HG02759 (cell line): ENCODE results near the gene ADAMTS16.

Experiments used
- ATAC-seq: cut with Tn5 transposase; IDR thresholded peaks from one replicate; pipeline ENCODE4 v1.9.1; 2021; ENCODE audit warnings: mild to moderate bottlenecking, moderate library complexity; ENCODE audit not compliant: unreplicated experiment

Gene ADAMTS16

DNA sequence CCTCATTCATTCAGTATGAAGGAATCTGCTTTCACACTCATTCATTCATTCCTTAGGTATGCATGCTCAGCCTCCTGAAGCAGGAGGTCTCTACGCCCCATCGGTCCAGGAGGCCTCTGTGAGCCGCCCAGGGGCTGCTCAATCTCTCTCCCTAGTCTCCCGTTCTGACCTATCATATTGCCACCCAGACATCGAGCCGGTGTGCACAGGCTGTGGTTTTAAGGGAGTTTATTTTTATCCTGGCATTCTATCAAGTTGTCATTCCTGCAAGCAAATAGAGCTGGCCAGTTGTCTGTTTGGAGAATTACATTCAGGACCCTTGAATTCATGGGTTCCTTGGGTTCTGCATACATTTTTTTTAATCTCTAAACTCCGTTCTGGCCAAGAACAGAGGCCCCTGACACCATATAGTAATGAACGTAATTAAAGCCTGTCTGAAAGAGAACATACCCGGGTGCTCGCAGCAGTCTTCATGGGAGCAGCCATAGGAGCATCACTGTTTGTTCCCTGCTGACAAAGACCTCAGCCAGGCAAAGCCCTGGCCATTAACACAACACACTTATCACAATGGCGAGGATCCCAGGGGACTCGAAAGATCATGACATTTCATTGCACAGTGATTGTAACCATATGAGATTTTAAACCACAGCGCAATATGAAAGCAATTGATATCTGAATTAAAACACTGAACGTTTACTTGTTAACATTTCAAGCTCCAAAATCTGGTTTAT is 80.9 kb downstream of the ADAMTS16 start:
- no peak for ATAC-seq

DNA sequence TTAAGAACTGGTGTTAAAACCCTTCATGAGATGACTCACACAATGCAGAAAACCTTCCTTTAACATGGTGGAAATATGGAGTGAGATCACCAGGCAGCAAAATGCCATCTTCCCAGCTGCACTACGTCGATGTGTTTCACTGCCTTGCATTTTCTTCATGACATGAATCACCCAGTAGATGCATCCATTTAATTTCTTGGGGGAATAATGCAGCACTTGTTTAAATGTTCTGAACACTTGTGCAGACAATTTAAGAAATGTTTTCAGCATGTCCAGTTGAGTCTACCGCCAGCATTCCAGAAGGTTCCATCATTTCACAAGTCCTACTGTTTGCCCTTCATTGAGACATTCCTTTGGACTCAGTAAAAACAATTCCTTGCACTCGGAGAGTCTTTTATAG is 81.6 kb downstream of the ADAMTS16 start:
- no peak for ATAC-seq

DNA sequence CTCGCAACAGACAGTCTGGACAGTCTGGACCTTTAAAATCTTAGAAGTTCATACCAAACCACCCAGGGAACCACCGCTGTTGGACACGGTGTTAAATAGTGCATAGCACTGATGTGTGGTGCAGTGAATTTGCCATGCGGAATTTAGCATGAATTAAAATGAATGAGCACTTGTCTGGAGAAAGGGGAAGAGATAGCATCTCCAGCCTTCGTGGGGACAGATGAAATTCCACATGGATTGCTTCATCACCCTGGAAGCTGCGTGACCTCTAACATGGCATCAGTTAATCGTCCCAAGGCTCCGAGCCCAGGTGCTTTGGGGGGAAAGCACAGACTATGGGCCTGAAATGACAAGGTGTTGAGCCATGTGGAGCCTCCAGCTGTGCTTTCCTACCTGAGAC is 91.4 kb downstream of the ADAMTS16 start:
- ATAC-seq: no peak

DNA sequence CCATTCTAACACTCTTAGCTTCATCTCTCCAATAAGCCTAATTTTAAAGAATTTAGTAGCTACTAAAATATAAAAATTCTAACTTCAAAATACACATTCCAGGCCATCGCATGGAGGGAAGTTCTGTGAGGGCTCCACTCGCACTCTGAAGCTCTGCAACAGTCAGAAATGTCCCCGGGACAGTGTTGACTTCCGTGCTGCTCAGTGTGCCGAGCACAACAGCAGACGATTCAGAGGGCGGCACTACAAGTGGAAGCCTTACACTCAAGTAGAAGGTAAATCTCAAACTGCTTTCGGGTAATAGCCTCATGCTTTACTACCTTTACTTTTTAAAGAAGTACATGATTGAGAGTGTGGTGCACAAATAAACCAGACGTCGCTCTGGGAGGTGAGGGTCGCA is 94.8 kb downstream of the ADAMTS16 start:
- no peak for ATAC-seq

GRCh38 chr5:5235685-5236084 is 95.6 kb downstream of the ADAMTS16 start:
- ATAC-seq: no peak

DNA sequence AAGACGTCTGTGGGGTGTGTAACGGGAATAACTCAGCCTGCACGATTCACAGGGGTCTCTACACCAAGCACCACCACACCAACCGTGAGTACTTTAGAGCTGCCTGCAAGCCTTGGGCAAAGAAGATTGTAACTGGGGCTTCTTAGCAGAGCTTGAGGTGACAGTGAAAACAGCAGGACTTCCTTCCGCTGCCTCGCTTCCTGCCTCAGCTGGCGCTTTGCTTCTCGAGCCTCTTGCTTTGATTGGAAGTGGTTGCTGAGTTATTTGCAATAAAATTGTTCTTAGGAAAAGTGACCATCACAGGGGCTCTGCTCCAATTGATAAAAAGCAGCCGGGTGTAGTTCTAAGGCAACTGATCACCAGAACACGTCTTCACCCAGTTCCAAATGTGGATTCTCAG is 99.1 kb downstream of the ADAMTS16 start:
- no peak for ATAC-seq

GRCh38 chr5:5240234-5240633 is 100.1 kb downstream of the ADAMTS16 start:
- ATAC-seq: no peak

GRCh38 chr5:5242056-5242455 is 101.9 kb downstream of the ADAMTS16 start:
- no peak for ATAC-seq

- no peak for ATAC-seq
Observed at GRCh38 chr5:5246736-5247135, 106.6 kb downstream of the ADAMTS16 start.

GRCh38 chr5:5250758-5251157 is 110.6 kb downstream of the ADAMTS16 start:
- no peak for ATAC-seq

GRCh38 chr5:5252106-5252505 is 112.0 kb downstream of the ADAMTS16 start:
- no peak for ATAC-seq

DNA sequence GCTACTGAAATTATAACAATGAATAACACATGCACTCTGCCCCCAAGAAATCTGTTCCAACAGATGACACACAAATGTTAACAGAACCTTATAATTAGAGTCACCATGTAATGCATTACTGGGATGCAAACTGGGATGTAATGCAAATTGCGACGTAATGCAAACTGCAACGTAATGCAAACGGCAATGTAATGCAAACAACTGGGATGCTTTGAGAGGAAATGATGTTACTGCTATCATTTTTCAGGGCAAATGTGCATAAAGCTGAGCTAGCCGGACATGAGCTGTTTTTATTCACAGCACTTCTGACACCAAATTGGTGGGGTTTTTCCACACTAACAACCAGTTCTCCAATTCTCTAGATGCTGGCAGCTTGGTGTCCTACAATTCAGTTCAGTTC is 117.2 kb downstream of the ADAMTS16 start:
- ATAC-seq: no peak

GRCh38 chr5:5258564-5258963 is 118.4 kb downstream of the ADAMTS16 start:
- no peak for ATAC-seq

GRCh38 chr5:5264727-5265126 is 124.6 kb downstream of the ADAMTS16 start:
- ATAC-seq: no peak

GRCh38 chr5:5266297-5266696 is 126.2 kb downstream of the ADAMTS16 start:
- no peak for ATAC-seq

DNA sequence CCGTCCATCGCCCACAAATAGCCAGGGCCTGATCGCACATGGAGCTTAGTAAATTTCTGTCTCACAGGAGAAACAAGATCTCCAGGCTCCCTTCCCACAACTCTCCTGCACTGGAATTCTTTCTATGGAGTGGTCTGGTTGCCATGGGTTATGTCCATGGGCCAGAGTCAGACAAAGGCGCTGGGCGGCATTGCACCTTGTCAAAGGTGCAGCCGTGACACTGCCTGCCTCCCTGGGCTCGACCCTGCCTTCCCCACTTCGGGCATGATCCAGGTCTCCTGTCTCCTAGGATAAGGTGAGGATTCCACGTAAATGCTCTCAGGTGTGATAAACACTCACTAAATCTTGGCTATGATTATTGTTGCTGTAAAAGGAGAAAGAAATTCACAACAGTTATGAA is 130.0 kb downstream of the ADAMTS16 start:
- no peak for ATAC-seq

DNA sequence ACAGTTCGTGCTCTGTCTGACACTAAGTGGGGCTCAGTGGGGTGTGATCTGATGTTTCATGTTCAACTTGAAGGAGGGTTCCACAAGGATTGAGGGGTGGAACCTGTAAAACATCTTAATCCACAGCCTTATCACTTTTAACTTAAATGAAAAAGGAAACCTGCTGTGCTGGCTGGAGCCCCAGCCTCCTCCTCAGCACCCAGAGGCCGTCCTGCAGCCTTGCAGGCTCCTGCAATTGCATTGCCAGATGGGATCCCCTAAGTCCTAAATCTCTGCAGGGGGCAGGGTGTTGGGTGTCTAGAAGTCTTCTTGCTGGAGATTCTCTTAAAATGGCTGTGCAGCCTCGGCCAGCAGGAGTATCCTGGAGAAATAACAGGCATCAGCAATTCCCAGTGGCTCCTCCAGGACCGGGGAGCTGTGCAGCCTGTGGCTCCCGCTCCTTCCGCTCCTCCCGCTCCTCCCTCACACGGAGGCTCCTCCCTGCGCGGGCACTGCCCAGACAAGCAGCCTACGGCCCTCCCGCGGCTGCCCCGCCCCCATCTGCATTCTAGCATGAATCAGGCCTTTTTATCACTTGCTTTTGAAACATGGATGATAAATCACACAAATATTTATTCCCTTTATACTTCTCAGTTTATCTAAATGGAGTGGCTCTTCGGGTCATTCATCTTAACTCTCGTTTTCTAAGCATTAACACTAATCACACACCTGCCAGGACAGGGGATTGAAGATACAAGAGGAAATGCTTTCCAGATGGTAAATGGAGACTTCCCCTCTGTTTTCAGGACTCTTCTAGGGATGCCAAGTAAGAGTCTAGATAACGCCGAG is 131.0 kb downstream of the ADAMTS16 start:
- no peak for ATAC-seq

DNA sequence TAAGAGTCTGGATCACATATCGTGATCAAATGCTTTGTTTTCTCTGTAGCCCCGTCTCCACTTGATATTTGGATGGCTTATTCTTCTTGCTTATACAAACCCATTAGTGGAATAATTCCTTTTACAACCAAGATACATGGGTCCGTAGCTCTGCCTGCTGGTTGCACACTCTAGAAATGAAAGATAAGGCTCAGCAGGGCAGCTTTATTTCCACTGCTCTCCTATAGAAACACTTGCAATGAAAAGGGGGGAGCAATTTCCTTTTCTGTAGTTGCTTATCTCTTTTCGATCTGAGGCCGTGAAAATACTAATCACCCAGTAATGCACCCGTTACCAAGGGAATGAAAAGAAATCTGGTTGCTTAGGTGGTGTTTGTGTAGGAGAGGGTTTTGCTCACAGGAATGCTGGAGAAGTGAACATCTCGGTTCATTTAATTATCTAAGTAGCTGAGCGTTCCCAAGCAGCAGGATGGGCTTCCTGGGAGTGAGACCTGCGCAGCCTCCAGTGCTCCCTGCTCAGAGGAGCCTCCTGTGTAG is 131.7 kb downstream of the ADAMTS16 start:
- no peak for ATAC-seq

GRCh38 chr5:5273398-5273797 is 133.3 kb downstream of the ADAMTS16 start:
- ATAC-seq: no peak

- no peak for ATAC-seq
Observed at GRCh38 chr5:5273976-5274375, 133.8 kb downstream of the ADAMTS16 start.

DNA sequence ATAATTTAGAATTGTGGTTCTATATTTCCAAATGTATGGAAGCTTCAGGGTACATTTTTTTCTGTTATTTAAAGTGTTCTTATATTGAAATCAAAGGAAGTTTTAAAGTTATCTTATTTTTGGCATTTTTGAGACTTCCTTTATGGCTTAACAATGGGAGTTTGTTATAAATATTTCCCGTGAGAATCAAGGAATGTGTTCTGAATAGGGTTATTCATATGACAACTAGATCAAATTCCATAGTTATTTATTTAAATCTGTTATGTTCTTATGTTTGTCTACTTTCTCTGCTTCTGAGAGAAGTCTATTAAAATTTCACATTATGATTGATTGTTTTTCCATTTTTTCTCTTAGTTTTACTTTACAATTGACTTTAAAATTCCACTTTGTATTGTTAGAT is 135.1 kb downstream of the ADAMTS16 start:
- no peak for ATAC-seq

DNA sequence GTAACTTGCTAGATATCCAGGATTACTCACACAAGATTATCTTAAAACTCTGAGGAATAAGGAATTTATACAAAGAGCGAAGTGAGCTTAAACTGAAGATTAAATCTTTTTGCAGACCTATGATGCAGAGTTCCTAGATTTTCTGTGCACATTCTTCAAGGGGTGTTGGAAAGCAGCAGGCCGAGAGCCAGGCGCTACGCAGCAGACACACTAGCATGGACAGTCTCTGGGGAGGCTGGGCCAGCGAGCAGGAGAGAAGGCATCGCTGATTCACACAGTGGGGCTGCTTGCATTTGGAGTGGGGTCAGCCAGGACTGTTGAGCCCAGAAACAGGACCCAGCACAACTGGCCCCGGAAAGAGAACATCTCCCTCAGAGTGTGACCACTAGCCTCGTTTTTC is 136.3 kb downstream of the ADAMTS16 start:
- no peak for ATAC-seq
